8988T (cell line): Measurements from ENCODE around the gene PHRF1.

ENCODE experiments used
- DNase-seq: peaks from one replicate; pipeline ENCODE4 v3.0.0; 2011

The PHRF1 gene

DNA sequence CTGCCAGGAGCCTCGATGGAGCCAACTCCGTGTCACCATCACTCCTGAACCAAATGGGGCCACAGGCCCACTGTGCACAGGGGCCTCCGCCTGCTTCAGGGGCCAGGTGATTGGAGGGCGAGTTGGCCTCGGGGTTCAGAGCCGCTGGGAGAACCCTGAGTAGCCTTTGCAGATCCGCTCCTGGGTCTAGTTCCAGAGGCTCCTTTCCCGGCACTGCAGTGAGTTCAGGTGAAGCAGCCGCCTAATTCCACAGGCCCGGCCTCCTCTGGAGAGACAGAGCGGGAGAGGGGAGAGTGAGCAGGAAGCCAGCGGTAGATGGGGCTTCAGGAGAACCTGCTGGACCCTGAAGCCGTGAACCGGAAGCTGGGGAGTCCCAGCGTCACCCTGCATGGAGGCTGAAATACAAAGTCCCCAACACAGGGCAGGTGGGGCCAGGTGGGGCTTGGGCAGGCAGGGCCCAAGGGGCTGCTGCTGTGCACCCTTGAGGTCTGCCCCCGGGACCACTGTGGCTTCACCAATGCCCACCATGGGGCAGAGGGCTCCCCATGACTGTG is 83.3 kb downstream of the PHRF1 start:
- DNase-seq, result no peak

DNA sequence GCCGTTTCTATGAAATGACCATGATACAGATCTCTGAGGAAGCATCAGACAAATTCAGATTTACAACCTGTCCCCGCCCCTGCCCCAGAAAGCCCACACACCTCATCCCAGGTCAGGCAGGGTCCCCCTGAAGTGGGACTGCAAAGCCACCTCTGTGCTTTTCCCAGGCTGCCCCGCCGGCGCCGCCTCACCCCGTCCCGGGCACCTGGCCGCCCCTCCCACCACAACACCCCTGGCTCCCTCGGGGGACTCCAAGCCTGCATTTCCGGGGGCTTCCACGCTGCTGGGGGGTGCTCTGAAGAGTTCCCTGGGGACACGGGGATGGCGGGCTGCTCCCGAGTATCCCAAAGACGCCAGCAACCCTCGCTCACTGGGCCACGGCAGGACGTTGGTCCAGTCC is 84.0 kb downstream of the PHRF1 start:
- no peak for DNase-seq

DNA sequence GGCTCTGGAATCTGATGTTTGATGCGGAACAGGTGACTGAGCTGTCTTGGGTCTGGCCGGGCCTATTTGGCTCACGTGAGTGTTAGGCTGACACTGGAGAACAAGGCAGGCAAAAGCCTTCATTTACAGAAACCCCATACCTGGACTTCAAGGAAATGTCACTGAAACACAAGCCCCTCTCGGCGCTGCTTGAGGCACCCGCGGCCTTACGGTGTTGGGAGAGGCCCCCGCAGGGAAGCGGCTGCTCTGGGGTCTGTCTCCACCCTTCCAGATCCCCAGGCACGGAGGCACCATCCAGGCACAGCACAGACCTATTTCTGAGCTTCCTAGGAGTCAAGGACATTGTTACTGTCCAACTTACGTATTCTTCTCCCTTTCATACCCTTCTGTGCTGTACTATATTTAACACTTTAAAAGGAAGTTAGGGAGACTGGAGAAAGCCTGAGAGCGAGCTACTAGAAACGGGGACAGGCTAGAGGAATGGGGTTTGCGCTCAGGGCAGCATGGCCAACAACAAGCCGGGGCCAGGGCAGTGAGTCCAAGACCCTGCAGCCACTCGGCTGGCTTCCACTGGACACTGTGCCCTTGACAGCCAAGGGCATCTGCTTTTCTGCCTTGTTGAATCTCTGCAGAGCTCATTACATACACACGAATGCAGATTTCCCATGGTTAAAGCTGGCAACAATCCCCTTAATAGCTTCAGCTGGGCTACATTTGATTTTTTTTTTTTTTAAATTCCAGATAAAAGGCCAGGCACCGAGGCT is 84.6 kb downstream of the PHRF1 start:
- no peak for DNase-seq
